ENCODE results near the gene TMC4.

The TMC4 gene

GRCh38 chr19:54151362-54152035 lies 21.5 kb downstream of the TMC4 start:
- H3K4ac ChIP-seq (ENCODE audit: low read depth, low read length) = no peak overlapping the region
- H3K36me3 ChIP-seq (ENCODE audit: control insufficient read depth, insufficient read depth, low read length) = peaks cover 40% of the 10 kb centered on the region
- H3K4me2 ChIP-seq (ENCODE audit: low read length) = no peak overlapping the region
- H4K8ac ChIP-seq (ENCODE audit: low read depth, low read length) = no peak overlapping the region
- no peak for DNase-seq
- no peaks in the 10 kb centered on the region for H3K27me3 ChIP-seq (ENCODE audit: insufficient read depth, low read length, poor library complexity)
- H3K9ac ChIP-seq (ENCODE audit: low read length) = no peak overlapping the region
- WGBS (ENCODE audit: extremely low coverage, insufficient coverage, low lambda C conversion rate) = no CpG with 5 or more reads among the region's 23 CpGs
- H3K4me3 ChIP-seq (ENCODE audit: low read length) = no peak overlapping the region
- H2BK120ac ChIP-seq (ENCODE audit: low read depth, low read length) = no peak overlapping the region
- no peak overlapping the region for H4K5ac ChIP-seq (ENCODE audit: low read length)
- no peak overlapping the region for H3K18ac ChIP-seq (ENCODE audit: low read length)
- no peak overlapping the region for H2BK15ac ChIP-seq (replicated peaks; ENCODE audit: low read depth)
- H2BK5ac ChIP-seq (ENCODE audit: low read length) = no peak overlapping the region
- no peaks in the 10 kb centered on the region for H3K4me1 ChIP-seq (ENCODE audit: control insufficient read depth, low read depth, low read length)
- H3K27ac ChIP-seq (ENCODE audit: low read depth, low read length) = no peak overlapping the region
- no peak overlapping the region for H2AK5ac ChIP-seq (ENCODE audit: low read length)
- H3K79me2 ChIP-seq (ENCODE audit: control insufficient read depth, insufficient read depth, low read length) = no peaks in the 10 kb centered on the region
- H3K23ac ChIP-seq (ENCODE audit: low read length) = no peak overlapping the region
- no peak overlapping the region for H3K56ac ChIP-seq (ENCODE audit: low read length)
- H3K79me1 ChIP-seq (ENCODE audit: low read length) = no peaks in the 10 kb centered on the region

GRCh38 chr19:54149021-54149812 lies 23.7 kb downstream of the TMC4 start:
- no peak overlapping the region for H2AK5ac ChIP-seq (ENCODE audit: low read length)
- no peak overlapping the region for H3K9ac ChIP-seq (ENCODE audit: low read length)
- H2BK5ac ChIP-seq (ENCODE audit: low read length) = no peak overlapping the region
- peaks cover 44% of the 10 kb centered on the region for H3K36me3 ChIP-seq (ENCODE audit: control insufficient read depth, insufficient read depth, low read length)
- H3K4me2 ChIP-seq (ENCODE audit: low read length) = no peak overlapping the region
- H4K8ac ChIP-seq (ENCODE audit: low read depth, low read length) = no peak overlapping the region
- H2BK15ac ChIP-seq (replicated peaks; ENCODE audit: low read depth) = no peak overlapping the region
- no peak overlapping the region for H3K18ac ChIP-seq (ENCODE audit: low read length)
- DNase-seq = no peak
- no peak overlapping the region for H3K4ac ChIP-seq (ENCODE audit: low read depth, low read length)
- no peak overlapping the region for H4K5ac ChIP-seq (ENCODE audit: low read length)
- no peaks in the 10 kb centered on the region for H3K4me1 ChIP-seq (ENCODE audit: control insufficient read depth, low read depth, low read length)
- no CpG with 5 or more reads among the region's 12 CpGs for WGBS (ENCODE audit: extremely low coverage, insufficient coverage, low lambda C conversion rate)
- H2BK120ac ChIP-seq (ENCODE audit: low read depth, low read length) = no peak overlapping the region
- peaks cover 3% of the 10 kb centered on the region for H3K79me1 ChIP-seq (ENCODE audit: low read length)
- H3K27me3 ChIP-seq (ENCODE audit: insufficient read depth, low read length, poor library complexity) = no peaks in the 10 kb centered on the region
- H3K23ac ChIP-seq (ENCODE audit: low read length) = no peak overlapping the region
- H3K27ac ChIP-seq (ENCODE audit: low read depth, low read length) = no peak overlapping the region
- no peaks in the 10 kb centered on the region for H3K79me2 ChIP-seq (ENCODE audit: control insufficient read depth, insufficient read depth, low read length)
- no peak overlapping the region for H3K56ac ChIP-seq (ENCODE audit: low read length)
- no peak overlapping the region for H3K4me3 ChIP-seq (ENCODE audit: low read length)

GRCh38 chr19:54148158-54148557 lies 24.8 kb downstream of the TMC4 start:
- no peak overlapping the region for H3K4me2 ChIP-seq (ENCODE audit: low read length)
- peaks cover 43% of the 10 kb centered on the region for H3K36me3 ChIP-seq (ENCODE audit: control insufficient read depth, insufficient read depth, low read length)

GRCh38 chr19:54147676-54148075 lies 25.3 kb downstream of the TMC4 start:
- WGBS (ENCODE audit: extremely low coverage, insufficient coverage, low lambda C conversion rate) = no CpG with 5 or more reads among the region's 3 CpGs
- peaks cover 8% of the 10 kb centered on the region for H3K79me1 ChIP-seq (ENCODE audit: low read length)
- no peak overlapping the region for H3K23ac ChIP-seq (ENCODE audit: low read length)
- H4K5ac ChIP-seq (ENCODE audit: low read length) = no peak overlapping the region
- no peak overlapping the region for H2AK5ac ChIP-seq (ENCODE audit: low read length)
- H3K18ac ChIP-seq (ENCODE audit: low read length) = no peak overlapping the region
- no peaks in the 10 kb centered on the region for H3K27me3 ChIP-seq (ENCODE audit: insufficient read depth, low read length, poor library complexity)
- no peak overlapping the region for H3K27ac ChIP-seq (ENCODE audit: low read depth, low read length)
- no peaks in the 10 kb centered on the region for H3K79me2 ChIP-seq (ENCODE audit: control insufficient read depth, insufficient read depth, low read length)
- H4K8ac ChIP-seq (ENCODE audit: low read depth, low read length) = no peak overlapping the region
- H3K4me2 ChIP-seq (ENCODE audit: low read length) = no peak overlapping the region
- no peak overlapping the region for H2BK5ac ChIP-seq (ENCODE audit: low read length)
- no peak overlapping the region for H3K56ac ChIP-seq (ENCODE audit: low read length)
- H2BK15ac ChIP-seq (replicated peaks; ENCODE audit: low read depth) = no peak overlapping the region
- H3K4me1 ChIP-seq (ENCODE audit: control insufficient read depth, low read depth, low read length) = no peaks in the 10 kb centered on the region
- H2BK120ac ChIP-seq (ENCODE audit: low read depth, low read length) = no peak overlapping the region
- H3K4ac ChIP-seq (ENCODE audit: low read depth, low read length) = no peak overlapping the region
- H3K9ac ChIP-seq (ENCODE audit: low read length) = no peak overlapping the region
- no peak for DNase-seq
- no peak overlapping the region for H3K4me3 ChIP-seq (ENCODE audit: low read length)
- peaks cover 47% of the 10 kb centered on the region for H3K36me3 ChIP-seq (ENCODE audit: control insufficient read depth, insufficient read depth, low read length)

More at GRCh38 chr19:54148158-54148557, 24.8 kb downstream of the TMC4 start:
- H3K4me3 ChIP-seq (ENCODE audit: low read length) = no peak overlapping the region
- WGBS (ENCODE audit: extremely low coverage, insufficient coverage, low lambda C conversion rate) = no CpG with 5 or more reads among the region's 19 CpGs
- H2BK120ac ChIP-seq (ENCODE audit: low read depth, low read length) = no peak overlapping the region
- no peak overlapping the region for H4K5ac ChIP-seq (ENCODE audit: low read length)
- no peak overlapping the region for H2BK15ac ChIP-seq (replicated peaks; ENCODE audit: low read depth)
- no peak overlapping the region for H2BK5ac ChIP-seq (ENCODE audit: low read length)
- no peaks in the 10 kb centered on the region for H3K4me1 ChIP-seq (ENCODE audit: control insufficient read depth, low read depth, low read length)
- H4K8ac ChIP-seq (ENCODE audit: low read depth, low read length) = no peak overlapping the region
- no peak overlapping the region for H3K4ac ChIP-seq (ENCODE audit: low read depth, low read length)
- no peak overlapping the region for H3K27ac ChIP-seq (ENCODE audit: low read depth, low read length)
- H3K27me3 ChIP-seq (ENCODE audit: insufficient read depth, low read length, poor library complexity) = no peaks in the 10 kb centered on the region
- H3K18ac ChIP-seq (ENCODE audit: low read length) = no peak overlapping the region
- H3K79me1 ChIP-seq (ENCODE audit: low read length) = peaks cover 5% of the 10 kb centered on the region
- no peak for DNase-seq
- H3K23ac ChIP-seq (ENCODE audit: low read length) = no peak overlapping the region
- H3K9ac ChIP-seq (ENCODE audit: low read length) = no peak overlapping the region
- H3K79me2 ChIP-seq (ENCODE audit: control insufficient read depth, insufficient read depth, low read length) = no peaks in the 10 kb centered on the region
- H2AK5ac ChIP-seq (ENCODE audit: low read length) = no peak overlapping the region
- no peak overlapping the region for H3K56ac ChIP-seq (ENCODE audit: low read length)

- no peak overlapping the region for H3K56ac ChIP-seq (ENCODE audit: low read length)
- H3K4ac ChIP-seq (ENCODE audit: low read depth, low read length) = no peak overlapping the region
- DNase-seq = no peak
- H3K4me1 ChIP-seq (ENCODE audit: control insufficient read depth, low read depth, low read length) = no peaks in the 10 kb centered on the region
- H4K8ac ChIP-seq (ENCODE audit: low read depth, low read length) = no peak overlapping the region
- no peak overlapping the region for H3K23ac ChIP-seq (ENCODE audit: low read length)
- WGBS (ENCODE audit: extremely low coverage, insufficient coverage, low lambda C conversion rate) = no CpG with 5 or more reads among the region's 28 CpGs
- H3K4me3 ChIP-seq (ENCODE audit: low read length) = no peak overlapping the region
- no peak overlapping the region for H2BK15ac ChIP-seq (replicated peaks; ENCODE audit: low read depth)
- H2BK5ac ChIP-seq (ENCODE audit: low read length) = no peak overlapping the region
- peaks cover 18% of the 10 kb centered on the region for H3K79me2 ChIP-seq (ENCODE audit: control insufficient read depth, insufficient read depth, low read length)
- H3K4me2 ChIP-seq (ENCODE audit: low read length) = no peak overlapping the region
- no peak overlapping the region for H4K5ac ChIP-seq (ENCODE audit: low read length)
- no peak overlapping the region for H2AK5ac ChIP-seq (ENCODE audit: low read length)
- H3K36me3 ChIP-seq (ENCODE audit: control insufficient read depth, insufficient read depth, low read length) = peaks cover 41% of the 10 kb centered on the region
- no peak overlapping the region for H3K18ac ChIP-seq (ENCODE audit: low read length)
- H3K27me3 ChIP-seq (ENCODE audit: insufficient read depth, low read length, poor library complexity) = no peaks in the 10 kb centered on the region
- H3K9ac ChIP-seq (ENCODE audit: low read length) = no peak overlapping the region
- peaks cover 24% of the 10 kb centered on the region for H3K79me1 ChIP-seq (ENCODE audit: low read length)
- no peak overlapping the region for H2BK120ac ChIP-seq (ENCODE audit: low read depth, low read length)
- no peak overlapping the region for H3K27ac ChIP-seq (ENCODE audit: low read depth, low read length)
These were observed 27.3 kb downstream of the TMC4 start for GRCh38 chr19:54145541-54146158.
